ENCODE measurements around the gene APOBEC4. TPM values are rescaled to one million over a fixed set of nuclear protein-coding genes. Genes with fewer than 3 reads are reported as not detected.

APOBEC4 gene
- total and polyA plus RNA-seq, 4 donors: 1.4 to 5.3 (median 3.1) TPM

- no peak for DNase-seq
- WGBS, 2 donors: 85 to 86% methylated on average over 7 of the region's 7 CpGs
- H3K27me3 ChIP-seq (ENCODE audit: control insufficient read depth in 3 of 3, insufficient read depth in 3 of 3, low read length in 2 of 3): peaks cover 0 to 5% (median 4%) of the 10 kb centered on the region in 3 donors
- H3K36me3 ChIP-seq (ENCODE audit: control insufficient read depth in 4 of 4, insufficient read depth in 4 of 4, low read length in 4 of 4): no peaks in the 10 kb centered on the region
- no peak for TF ChIP-seq CTCF (IDR thresholded peaks at IDR 0.05; ENCODE audit: control extremely low read depth, extremely low read depth)
- no peak for ATAC-seq (ENCODE audit: insufficient read depth, low FRiP score)
- H3K27ac ChIP-seq (ENCODE audit: low read depth in 1 of 2, low read length in 1 of 2): peak overlapping the region in 1 of 2 donors; percentile 26
- no peaks in the 10 kb centered on the region for H3K9me3 ChIP-seq (ENCODE audit: control insufficient read depth in 4 of 4, insufficient read depth in 3 of 4, low read length in 3 of 4)
- H3K9ac ChIP-seq (ENCODE audit: insufficient read depth in 1 of 2, low read length in 2 of 2): no peak overlapping the region
- H3K4me1 ChIP-seq (ENCODE audit: control insufficient read depth in 5 of 5, insufficient read depth in 5 of 5, low read length in 5 of 5): peaks cover 0 to 15% (median 4%) of the 10 kb centered on the region in 5 donors
- no peak overlapping the region for H3K4me3 ChIP-seq
Observed at GRCh38 chr1:183638649-183639387, 14.3 kb downstream of the APOBEC4 start.

DNA sequence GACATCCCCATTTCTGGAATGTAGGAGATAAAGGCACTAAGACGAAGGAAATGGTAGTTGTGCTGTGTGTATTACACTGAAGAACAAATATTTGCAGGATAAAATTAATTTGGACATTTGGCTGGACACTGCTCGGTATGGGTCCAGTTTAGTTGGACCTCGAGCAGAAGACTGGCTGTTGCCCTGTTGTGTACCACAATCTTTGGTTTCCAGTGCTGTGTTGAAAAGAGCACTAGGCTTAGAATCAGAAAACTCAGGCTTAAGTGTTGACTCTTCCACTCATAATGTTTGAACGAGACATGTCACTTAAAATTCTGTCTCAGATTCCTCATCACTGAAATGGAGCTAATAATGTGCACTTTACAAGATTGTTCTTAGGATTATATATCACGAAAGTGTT, 16.3 kb downstream of the APOBEC4 start:
- Histone ChIP-seq H3K36me3 (ENCODE audit: control insufficient read depth in 4 of 4, insufficient read depth in 4 of 4, low read length in 4 of 4) (no peaks in the 10 kb centered on the region), H3K27me3 (ENCODE audit: control insufficient read depth in 3 of 3, insufficient read depth in 3 of 3, low read length in 2 of 3) (peaks cover 0 to 5% (median 4%) of the 10 kb centered on the region in 3 donors), H3K27ac (ENCODE audit: low read depth in 1 of 2, low read length in 1 of 2) (peak overlapping the region; percentile 55 to 69), H3K4me3 (no peak overlapping the region), H3K4me1 (ENCODE audit: control insufficient read depth in 5 of 5, insufficient read depth in 5 of 5, low read length in 5 of 5) (peaks cover 0 to 32% (median 4%) of the 10 kb centered on the region in 5 donors), H3K9ac (ENCODE audit: insufficient read depth in 1 of 2, low read length in 2 of 2) (no peak overlapping the region), H3K9me3 (ENCODE audit: control insufficient read depth in 4 of 4, insufficient read depth in 3 of 4, low read length in 3 of 4) (no peaks in the 10 kb centered on the region)
- no peak for DNase-seq
- WGBS, 2 donors: 53 to 77% methylated on average over 5 of the region's 5 CpGs
- no peak for ATAC-seq (ENCODE audit: insufficient read depth, low FRiP score)
- TF ChIP-seq CTCF (IDR thresholded peaks at IDR 0.05; ENCODE audit: control extremely low read depth, extremely low read depth): no peak

DNA sequence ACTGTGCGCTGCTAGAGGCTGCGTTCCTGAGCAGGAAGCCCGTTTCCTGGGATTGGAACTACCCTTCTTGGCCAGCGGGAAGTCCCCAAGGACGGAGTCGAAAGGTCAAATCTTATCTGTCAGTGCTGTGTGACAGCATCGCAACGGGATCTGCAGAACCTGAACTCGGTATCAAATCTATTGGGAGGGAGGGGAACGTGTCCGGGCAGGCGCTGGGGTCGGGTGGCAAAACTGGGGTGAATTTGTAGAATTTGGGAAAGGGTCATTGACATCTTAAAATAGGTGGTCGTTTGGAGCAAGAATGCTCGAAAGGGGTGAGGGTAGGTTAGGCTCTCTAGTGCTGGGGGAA, 16.8 kb downstream of the APOBEC4 start:
- Histone ChIP-seq H3K4me1 (ENCODE audit: control insufficient read depth in 5 of 5, insufficient read depth in 5 of 5, low read length in 5 of 5) (peaks cover 0 to 32% (median 4%) of the 10 kb centered on the region in 5 donors), H3K27me3 (ENCODE audit: control insufficient read depth in 3 of 3, insufficient read depth in 3 of 3, low read length in 2 of 3) (peaks cover 0 to 4% (median 4%) of the 10 kb centered on the region in 3 donors), H3K9ac (ENCODE audit: insufficient read depth in 1 of 2, low read length in 2 of 2) (peak overlapping the region in 1 of 2 donors; percentile 50), H3K4me3 (peak overlapping the region; percentile 65), H3K36me3 (ENCODE audit: control insufficient read depth in 4 of 4, insufficient read depth in 4 of 4, low read length in 4 of 4) (no peaks in the 10 kb centered on the region), H3K27ac (ENCODE audit: low read depth in 1 of 2, low read length in 1 of 2) (peak overlapping the region; percentile 68 to 71), H3K9me3 (ENCODE audit: control insufficient read depth in 4 of 4, insufficient read depth in 3 of 4, low read length in 3 of 4) (no peaks in the 10 kb centered on the region)
- WGBS, 2 donors: 5% methylated on average over 15 of the region's 15 CpGs
- DNase-seq: no peak
- no peak for ATAC-seq (ENCODE audit: insufficient read depth, low FRiP score)
- TF ChIP-seq CTCF (IDR thresholded peaks at IDR 0.05; ENCODE audit: control extremely low read depth, extremely low read depth): no peak

Data from lung (tissue), 12 donors.